ENCODE measurements around the gene PTTG1. TPM values are rescaled to one million over a fixed set of nuclear protein-coding genes. Genes with fewer than 3 reads are reported as not detected.

Gene PTTG1
- total and polyA plus RNA-seq, 8 donors: 2.3 to 104 (median 23.9) TPM; not detected in 1

- intact Hi-C loops (cut with DNase I; ENCODE audit: low total_unique reads): no loop called here
- H3K36me3 ChIP-seq: no peaks in the 10 kb centered on the region
- H3K27me3 ChIP-seq: peaks cover 0 to 12% (median 0%) of the 10 kb centered on the region in 3 donors
- H3K4me1 ChIP-seq: peaks cover 0 to 11% (median 0%) of the 10 kb centered on the region in 4 donors
- no peak for DNase-seq
- H3K4me3 ChIP-seq: no peak overlapping the region
- H3K9me3 ChIP-seq: no peaks in the 10 kb centered on the region
- TF ChIP-seq POLR2AphosphoS5 (IDR thresholded peaks at IDR 0.05) (no peak), EP300 (IDR thresholded peaks at IDR 0.05) (no peak), POLR2A (IDR thresholded peaks at IDR 0.05) (no peak)
- TF ChIP-seq, protein P1, sequence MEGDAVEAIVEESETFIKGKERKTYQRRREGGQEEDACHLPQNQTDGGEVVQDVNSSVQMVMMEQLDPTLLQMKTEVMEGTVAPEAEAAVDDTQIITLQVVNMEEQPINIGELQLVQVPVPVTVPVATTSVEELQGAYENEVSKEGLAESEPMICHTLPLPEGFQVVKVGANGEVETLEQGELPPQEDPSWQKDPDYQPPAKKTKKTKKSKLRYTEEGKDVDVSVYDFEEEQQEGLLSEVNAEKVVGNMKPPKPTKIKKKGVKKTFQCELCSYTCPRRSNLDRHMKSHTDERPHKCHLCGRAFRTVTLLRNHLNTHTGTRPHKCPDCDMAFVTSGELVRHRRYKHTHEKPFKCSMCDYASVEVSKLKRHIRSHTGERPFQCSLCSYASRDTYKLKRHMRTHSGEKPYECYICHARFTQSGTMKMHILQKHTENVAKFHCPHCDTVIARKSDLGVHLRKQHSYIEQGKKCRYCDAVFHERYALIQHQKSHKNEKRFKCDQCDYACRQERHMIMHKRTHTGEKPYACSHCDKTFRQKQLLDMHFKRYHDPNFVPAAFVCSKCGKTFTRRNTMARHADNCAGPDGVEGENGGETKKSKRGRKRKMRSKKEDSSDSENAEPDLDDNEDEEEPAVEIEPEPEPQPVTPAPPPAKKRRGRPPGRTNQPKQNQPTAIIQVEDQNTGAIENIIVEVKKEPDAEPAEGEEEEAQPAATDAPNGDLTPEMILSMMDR (IDR thresholded peaks at IDR 0.05): no peak
- H3K27ac ChIP-seq: no peak overlapping the region
Measured at GRCh38 chr5:160452036-160452435, 30.4 kb downstream of the PTTG1 start.

DNA sequence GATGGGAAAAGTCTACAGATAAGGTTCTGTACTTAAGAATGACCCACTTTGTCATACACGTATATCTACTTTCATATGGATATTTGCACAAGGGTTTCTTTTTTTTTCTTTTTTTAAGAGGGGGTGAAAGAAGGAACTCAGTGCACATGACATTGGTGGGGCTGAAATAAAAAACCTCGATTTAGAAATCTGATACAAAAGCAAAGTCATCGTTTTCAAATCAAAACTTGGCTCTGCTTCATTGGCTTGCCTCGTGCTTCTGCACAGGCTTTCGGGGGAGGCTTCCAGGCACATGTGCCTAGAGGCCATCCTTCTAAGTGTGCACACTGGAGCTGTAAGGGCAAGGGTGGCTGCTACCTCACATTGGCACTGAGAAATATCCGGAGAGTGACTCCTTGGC lies 31.1 kb downstream of the PTTG1 start:
- Histone ChIP-seq H3K36me3 (no peaks in the 10 kb centered on the region), H3K9me3 (no peaks in the 10 kb centered on the region), H3K4me1 (peaks cover 0 to 11% (median 0%) of the 10 kb centered on the region in 4 donors), H3K27ac (no peak overlapping the region), H3K4me3 (no peak overlapping the region), H3K27me3 (peaks cover 0 to 12% (median 0%) of the 10 kb centered on the region in 3 donors)
- WGBS, 5 donors: 34 to 54% (median 39%) methylated on average over 6 of the region's 6 CpGs
- TF ChIP-seq, protein P1 (IDR thresholded peaks at IDR 0.05): no peak
- TF ChIP-seq EP300 (IDR thresholded peaks at IDR 0.05) (no peak), POLR2AphosphoS5 (IDR thresholded peaks at IDR 0.05) (no peak), POLR2A (IDR thresholded peaks at IDR 0.05) (no peak)
- intact Hi-C loops (cut with DNase I; ENCODE audit: low total_unique reads): no loop called here
- DNase-seq: no peak

DNA sequence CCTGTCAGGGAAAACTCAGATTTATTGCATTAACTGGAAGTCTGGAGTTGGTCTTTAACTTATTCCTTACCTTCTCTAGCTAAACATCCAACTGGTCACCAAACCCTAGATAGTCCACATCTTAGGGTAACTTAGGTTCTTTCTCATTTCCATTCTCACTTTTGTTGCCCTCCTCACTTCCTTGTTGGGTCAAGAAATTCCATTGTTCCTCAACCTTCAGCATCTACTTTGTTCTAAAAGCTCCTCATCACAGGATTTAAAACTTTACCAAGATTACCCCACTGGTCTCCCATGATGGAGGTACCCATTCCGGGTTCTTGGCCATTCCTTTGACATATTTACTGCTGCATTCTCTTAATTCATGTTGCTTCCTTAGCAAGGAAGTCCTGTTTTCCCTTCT lies 32.1 kb downstream of the PTTG1 start:
- DNase-seq: no peak
- intact Hi-C loops (cut with DNase I; ENCODE audit: low total_unique reads): no loop called here
- no peaks in the 10 kb centered on the region for H3K9me3 ChIP-seq
- 63 to 87% (median 75%) methylated on average over 1 of the region's 1 CpG for WGBS, 5 donors
- H3K27me3 ChIP-seq: peaks cover 0 to 12% (median 0%) of the 10 kb centered on the region in 3 donors
- no peaks in the 10 kb centered on the region for H3K36me3 ChIP-seq
- no peak overlapping the region for H3K27ac ChIP-seq
- TF ChIP-seq POLR2AphosphoS5 (IDR thresholded peaks at IDR 0.05): no peak
- TF ChIP-seq POLR2A (IDR thresholded peaks at IDR 0.05): no peak
- no peak for TF ChIP-seq EP300 (IDR thresholded peaks at IDR 0.05)
- TF ChIP-seq, protein P1 (IDR thresholded peaks at IDR 0.05): no peak
- H3K4me3 ChIP-seq: no peak overlapping the region
- H3K4me1 ChIP-seq: peaks cover 0 to 11% (median 0%) of the 10 kb centered on the region in 4 donors

DNA sequence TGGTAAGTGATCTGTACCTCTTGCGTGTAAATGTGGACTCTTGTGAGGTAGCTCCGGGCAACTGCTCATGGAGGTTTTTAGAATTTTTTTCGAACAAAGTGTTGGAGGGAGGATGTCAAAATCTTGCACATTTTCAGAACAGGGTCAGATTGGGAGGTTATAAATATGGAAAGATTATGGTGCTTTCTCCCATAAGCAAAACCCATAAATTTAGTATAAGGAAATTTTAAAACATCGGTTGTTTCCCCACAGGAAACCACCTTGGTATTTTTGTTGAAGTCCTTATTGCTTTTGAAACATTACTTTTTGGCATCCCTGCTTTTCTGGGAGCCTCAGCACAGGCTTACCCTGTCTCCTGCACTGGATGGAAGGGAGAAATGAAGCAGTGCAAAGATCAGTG lies 33.9 kb downstream of the PTTG1 start:
- no peak overlapping the region for H3K27ac ChIP-seq
- intact Hi-C loops (cut with DNase I; ENCODE audit: low total_unique reads): no loop called here
- 76 to 93% (median 84%) methylated on average over 4 of the region's 4 CpGs for WGBS, 5 donors
- no peaks in the 10 kb centered on the region for H3K9me3 ChIP-seq
- no peak for DNase-seq
- TF ChIP-seq EP300 (IDR thresholded peaks at IDR 0.05) (no peak), POLR2AphosphoS5 (IDR thresholded peaks at IDR 0.05) (no peak), POLR2A (IDR thresholded peaks at IDR 0.05) (no peak)
- TF ChIP-seq, protein P1 (IDR thresholded peaks at IDR 0.05): no peak
- peaks cover 0 to 11% (median 0%) of the 10 kb centered on the region in 4 donors for H3K4me1 ChIP-seq
- H3K4me3 ChIP-seq: no peak overlapping the region
- H3K27me3 ChIP-seq: peaks cover 0 to 12% (median 0%) of the 10 kb centered on the region in 3 donors
- H3K36me3 ChIP-seq: no peaks in the 10 kb centered on the region
